Skeletal muscle satellite cell (primary cell): ENCODE measurements around the gene CNN3.

Experiments
- H3K27me3 ChIP-seq: 2 replicates; pipeline ENCODE4 v1.7.0; 2013; ENCODE audit warnings: low read length; ENCODE audit not compliant: control insufficient read depth, insufficient read depth
- H3K36me3 ChIP-seq: 2 replicates; pipeline ENCODE4 v1.7.0; 2013; ENCODE audit warnings: mild to moderate bottlenecking, control low read depth, low read length; ENCODE audit not compliant: insufficient read depth
- H3K4me1 ChIP-seq: 2 replicates; pipeline ENCODE4 v1.7.0; 2013; ENCODE audit warnings: low read length; ENCODE audit not compliant: control insufficient read depth, insufficient read depth
- H3K4me2 ChIP-seq: 2 replicates; pipeline ENCODE4 v1.7.0; 2013; ENCODE audit warnings: mild to moderate bottlenecking, low read length
- H3K4me3 ChIP-seq: 2 replicates; pipeline ENCODE4 v1.7.0; 2013; ENCODE audit warnings: low read length
- H3K9ac ChIP-seq: 2 replicates; pipeline ENCODE4 v1.7.0; 2013; ENCODE audit warnings: mild to moderate bottlenecking, low read depth, low read length, moderate library complexity
- H3K9me3 ChIP-seq: replicated peaks from 2 replicates; pipeline ENCODE4 v1.7.0; 2013; ENCODE audit warnings: mild to moderate bottlenecking, control low read depth, low read length

The CNN3 gene

GRCh38 chr1:94898491-94899385 is 28.2 kb downstream of the CNN3 start:
- Histone ChIP-seq H3K4me3 (no peak overlapping the region), H3K27me3 (no peaks in the 10 kb centered on the region), H3K9me3 (no peaks in the 10 kb centered on the region), H3K9ac (no peak overlapping the region), H3K4me1 (peaks cover 21% of the 10 kb centered on the region), H3K36me3 (peaks cover 93% of the 10 kb centered on the region), H3K4me2 (no peak overlapping the region)

DNA sequence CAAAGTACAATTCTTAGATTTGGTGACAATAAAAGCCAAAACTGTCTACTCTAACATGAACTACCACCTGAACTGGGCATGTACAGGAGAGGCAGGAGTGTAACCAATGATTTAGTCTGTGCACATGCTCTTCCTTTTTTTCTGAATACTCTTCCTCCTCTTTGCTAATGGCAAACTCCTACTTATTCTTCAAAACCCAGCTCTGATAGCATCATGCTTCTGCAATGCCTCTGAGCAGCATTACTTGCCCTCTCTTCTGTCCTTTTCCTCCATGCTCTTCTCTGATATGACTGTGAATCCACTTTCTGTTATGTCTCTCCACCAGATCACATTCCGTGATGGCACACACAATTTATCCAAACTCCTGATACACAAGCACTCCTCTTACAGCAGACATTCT is 31.4 kb downstream of the CNN3 start:
- H3K9ac ChIP-seq = no peak overlapping the region
- H3K4me2 ChIP-seq = no peak overlapping the region
- peaks cover 86% of the 10 kb centered on the region for H3K36me3 ChIP-seq
- H3K9me3 ChIP-seq = no peaks in the 10 kb centered on the region
- no peaks in the 10 kb centered on the region for H3K27me3 ChIP-seq
- H3K4me1 ChIP-seq = peaks cover 12% of the 10 kb centered on the region
- H3K4me3 ChIP-seq = no peak overlapping the region

DNA sequence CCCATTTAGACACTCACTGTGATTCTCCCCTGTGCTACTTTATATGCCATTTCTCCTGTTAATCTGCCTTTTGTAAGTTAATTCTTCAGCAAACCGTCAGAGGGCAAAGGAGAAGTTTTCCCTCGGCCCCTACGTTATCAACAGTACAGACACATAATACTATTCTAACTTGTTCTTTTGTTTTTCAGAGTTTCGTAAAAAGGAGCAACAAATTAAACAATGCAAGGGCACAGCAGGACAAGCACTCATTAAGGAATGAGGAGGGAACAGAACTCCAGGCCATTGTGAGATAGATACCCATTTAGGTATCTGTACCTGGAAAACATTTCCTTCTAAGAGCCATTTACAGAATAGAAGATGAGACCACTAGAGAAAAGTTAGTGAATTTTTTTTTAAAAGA is 32.3 kb downstream of the CNN3 start:
- no peak overlapping the region for H3K9ac ChIP-seq
- H3K4me2 ChIP-seq = no peak overlapping the region
- H3K9me3 ChIP-seq = no peaks in the 10 kb centered on the region
- H3K4me1 ChIP-seq = peaks cover 10% of the 10 kb centered on the region
- no peaks in the 10 kb centered on the region for H3K27me3 ChIP-seq
- H3K4me3 ChIP-seq = no peak overlapping the region
- peaks cover 81% of the 10 kb centered on the region for H3K36me3 ChIP-seq

DNA sequence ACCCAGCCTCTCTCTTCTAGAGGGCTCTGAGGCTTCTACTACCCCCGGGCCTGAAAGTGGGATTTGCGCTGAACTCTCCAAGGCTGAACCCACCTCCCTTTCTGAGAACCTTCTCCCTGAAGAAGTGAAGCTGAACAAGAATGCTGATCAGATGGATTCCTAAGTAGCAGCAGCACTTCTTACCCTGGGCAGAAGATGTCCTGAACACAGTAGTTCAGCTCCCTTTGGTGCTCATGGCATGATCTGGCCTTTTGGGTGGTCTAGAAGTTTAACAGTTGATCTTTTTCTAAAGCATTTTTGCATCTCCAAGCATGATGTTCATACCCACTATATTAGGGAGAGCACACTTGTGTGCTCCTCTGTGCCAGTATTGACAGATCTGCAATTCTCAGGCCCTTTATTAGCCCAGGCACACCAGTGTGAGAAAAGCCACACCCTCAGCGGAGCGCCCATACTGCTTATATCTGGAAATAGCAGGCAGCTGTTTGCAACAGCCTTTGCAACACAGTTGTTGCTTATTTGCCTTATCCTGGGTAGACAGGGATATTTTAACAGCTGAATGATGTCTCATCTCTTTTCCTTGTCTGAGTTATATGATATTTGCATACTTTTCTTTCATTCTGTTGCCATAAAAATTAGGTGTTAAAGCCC is 34.2 kb downstream of the CNN3 start:
- no peaks in the 10 kb centered on the region for H3K27me3 ChIP-seq
- peaks cover 62% of the 10 kb centered on the region for H3K36me3 ChIP-seq
- H3K4me3 ChIP-seq = no peak overlapping the region
- H3K9me3 ChIP-seq = no peaks in the 10 kb centered on the region
- H3K4me1 ChIP-seq = no peaks in the 10 kb centered on the region
- no peak overlapping the region for H3K9ac ChIP-seq
- no peak overlapping the region for H3K4me2 ChIP-seq

DNA sequence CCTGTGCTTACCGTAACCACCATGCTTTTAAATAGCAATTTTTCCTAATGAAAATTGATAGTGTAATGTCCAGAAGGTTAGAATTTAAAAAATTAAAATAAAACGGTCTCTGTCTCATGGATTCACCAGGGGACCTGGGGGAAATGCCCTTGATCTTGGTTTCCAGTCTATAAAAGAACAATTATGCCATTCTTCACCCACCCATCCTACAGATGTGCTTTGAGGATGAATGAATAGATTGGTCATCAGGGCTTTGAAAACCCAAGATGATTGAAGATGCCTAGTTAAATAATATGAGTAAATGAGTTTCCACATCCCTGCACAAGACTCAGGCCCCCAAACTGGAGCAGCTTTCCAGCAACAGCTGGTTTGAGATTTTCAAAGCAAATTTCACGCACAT is 38.7 kb downstream of the CNN3 start:
- no peak overlapping the region for H3K4me2 ChIP-seq
- H3K36me3 ChIP-seq = peaks cover 24% of the 10 kb centered on the region
- H3K4me3 ChIP-seq = no peak overlapping the region
- H3K27me3 ChIP-seq = no peaks in the 10 kb centered on the region
- H3K4me1 ChIP-seq = peaks cover 12% of the 10 kb centered on the region
- H3K9me3 ChIP-seq = no peaks in the 10 kb centered on the region
- no peak overlapping the region for H3K9ac ChIP-seq

DNA sequence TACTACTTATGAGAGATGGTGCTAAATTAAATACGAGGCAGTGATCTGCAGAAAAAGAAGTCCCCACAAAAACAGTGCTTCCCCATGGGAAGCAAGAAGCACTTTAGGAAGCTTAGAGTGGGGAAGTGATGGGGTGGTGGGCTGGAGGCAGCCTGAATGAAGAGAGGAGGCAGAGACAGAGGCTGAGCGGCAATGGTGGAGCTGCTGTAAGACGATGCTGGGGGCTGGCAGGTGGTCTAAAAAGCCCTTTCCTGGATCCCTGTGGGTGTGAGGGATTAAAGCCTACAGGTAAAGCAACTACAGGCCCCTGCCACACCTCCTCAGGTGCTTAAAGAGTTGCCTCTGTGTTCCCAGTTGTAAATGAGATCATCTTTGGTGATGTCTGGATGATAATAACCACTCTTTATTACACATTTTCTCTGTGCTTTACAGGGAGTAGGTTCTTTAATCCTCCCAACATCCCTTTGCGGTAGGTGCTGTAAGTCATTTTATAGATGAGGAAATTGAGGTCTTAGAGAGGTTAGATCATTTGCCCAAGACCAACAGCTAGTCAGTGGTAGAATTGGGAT is 39.2 kb downstream of the CNN3 start:
- peaks cover 12% of the 10 kb centered on the region for H3K4me1 ChIP-seq
- H3K27me3 ChIP-seq = no peaks in the 10 kb centered on the region
- no peak overlapping the region for H3K4me3 ChIP-seq
- no peak overlapping the region for H3K9ac ChIP-seq
- H3K9me3 ChIP-seq = no peaks in the 10 kb centered on the region
- no peak overlapping the region for H3K4me2 ChIP-seq
- H3K36me3 ChIP-seq = peaks cover 20% of the 10 kb centered on the region

DNA sequence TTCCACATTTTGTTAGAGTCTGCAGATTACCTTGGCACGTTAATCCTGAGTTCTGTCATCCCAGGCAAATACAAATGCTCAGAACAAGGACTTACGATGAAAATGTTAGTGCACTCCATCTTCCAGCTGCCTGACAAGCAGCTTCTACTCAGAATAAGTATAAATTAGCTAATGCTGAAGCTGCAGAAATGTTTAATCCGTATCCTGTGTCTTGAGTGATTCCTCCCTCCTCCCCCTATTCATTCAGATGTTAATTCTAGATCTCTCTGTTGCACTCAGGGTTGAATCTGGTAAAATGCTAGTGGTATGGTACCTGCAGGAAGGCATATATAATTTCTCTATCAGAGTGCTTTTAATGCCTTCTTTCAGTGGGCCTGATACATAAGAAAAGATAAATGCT is 39.8 kb downstream of the CNN3 start:
- peaks cover 12% of the 10 kb centered on the region for H3K4me1 ChIP-seq
- no peaks in the 10 kb centered on the region for H3K9me3 ChIP-seq
- no peak overlapping the region for H3K4me3 ChIP-seq

DNA sequence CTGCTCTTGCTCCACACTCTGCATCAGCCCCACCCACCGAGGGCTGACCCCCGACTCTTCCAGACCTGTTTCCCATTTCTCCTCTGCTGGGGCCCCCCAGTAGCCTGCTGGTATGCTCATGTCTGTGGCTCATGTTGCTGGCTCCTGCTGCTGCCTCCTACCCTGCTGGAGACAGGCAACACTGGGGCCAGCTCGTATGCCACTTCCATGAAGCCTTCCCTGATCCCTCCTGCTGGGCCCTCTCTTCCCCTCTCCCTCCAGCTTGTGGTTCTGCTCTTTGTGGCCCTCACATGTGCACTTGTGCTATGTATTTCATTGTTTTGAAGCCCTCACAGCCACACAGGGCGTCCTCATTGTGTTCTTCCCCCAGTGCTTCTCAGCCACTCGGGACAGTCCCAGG is 40.5 kb downstream of the CNN3 start:
- H3K4me1 ChIP-seq = peaks cover 12% of the 10 kb centered on the region
- no peaks in the 10 kb centered on the region for H3K9me3 ChIP-seq
- H3K4me2 ChIP-seq = no peak overlapping the region
- no peak overlapping the region for H3K4me3 ChIP-seq
- H3K36me3 ChIP-seq = peaks cover 10% of the 10 kb centered on the region
- H3K9ac ChIP-seq = no peak overlapping the region
- H3K27me3 ChIP-seq = no peaks in the 10 kb centered on the region

More for the DNA sequence above, 39.8 kb downstream of the CNN3 start:
- Histone ChIP-seq H3K27me3 (no peaks in the 10 kb centered on the region), H3K9ac (no peak overlapping the region), H3K36me3 (peaks cover 14% of the 10 kb centered on the region), H3K4me2 (no peak overlapping the region)

DNA sequence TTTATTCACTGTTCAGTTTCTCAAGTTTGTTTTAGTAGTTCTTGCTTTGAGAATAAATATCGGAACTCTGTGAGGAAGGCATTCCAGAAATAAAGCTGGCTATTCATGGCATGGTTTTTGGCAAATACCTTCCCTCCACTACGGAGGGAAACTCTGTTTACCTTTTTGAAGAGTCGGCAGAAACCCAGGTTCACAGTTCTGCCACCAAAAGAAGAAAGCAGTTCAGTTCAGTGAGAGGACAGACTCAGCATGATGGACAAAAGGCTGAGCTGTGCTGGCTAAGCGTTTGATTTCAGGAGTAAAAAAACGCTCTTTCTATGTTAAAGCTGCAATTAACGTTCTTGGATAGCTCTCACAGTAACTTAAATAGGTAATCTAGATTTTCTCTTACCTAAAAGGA is 42.4 kb downstream of the CNN3 start:
- H3K4me1 ChIP-seq = peaks cover 12% of the 10 kb centered on the region
- H3K36me3 ChIP-seq = no peaks in the 10 kb centered on the region
- H3K9me3 ChIP-seq = no peaks in the 10 kb centered on the region
- peak overlapping the region; percentile 63 for H3K9ac ChIP-seq
- H3K27me3 ChIP-seq = no peaks in the 10 kb centered on the region
- H3K4me3 ChIP-seq = no peak overlapping the region
- peak overlapping the region; percentile 74 for H3K4me2 ChIP-seq

- Histone ChIP-seq H3K9me3 (no peaks in the 10 kb centered on the region), H3K4me2 (peak overlapping the region; percentile 74), H3K27me3 (no peaks in the 10 kb centered on the region), H3K4me3 (no peak overlapping the region), H3K4me1 (peaks cover 12% of the 10 kb centered on the region), H3K9ac (peak overlapping the region; percentile 63), H3K36me3 (no peaks in the 10 kb centered on the region)
Observed at GRCh38 chr1:94884106-94884505, 42.8 kb downstream of the CNN3 start.

GRCh38 chr1:94883691-94884090 is 43.2 kb downstream of the CNN3 start:
- Histone ChIP-seq H3K4me3 (peak overlapping the region; percentile 40), H3K9me3 (no peaks in the 10 kb centered on the region), H3K9ac (peak overlapping the region; percentile 63), H3K27me3 (no peaks in the 10 kb centered on the region), H3K4me2 (peak overlapping the region; percentile 74), H3K36me3 (no peaks in the 10 kb centered on the region), H3K4me1 (peaks cover 12% of the 10 kb centered on the region)
